ENCODE measurements around the gene EXOC2.
"Not testable (repeated sequence)": the region's sequence is repeated elsewhere in the genome, so short reads cannot be mapped to it uniquely, and the experiment has no call there.

Gene EXOC2

DNA sequence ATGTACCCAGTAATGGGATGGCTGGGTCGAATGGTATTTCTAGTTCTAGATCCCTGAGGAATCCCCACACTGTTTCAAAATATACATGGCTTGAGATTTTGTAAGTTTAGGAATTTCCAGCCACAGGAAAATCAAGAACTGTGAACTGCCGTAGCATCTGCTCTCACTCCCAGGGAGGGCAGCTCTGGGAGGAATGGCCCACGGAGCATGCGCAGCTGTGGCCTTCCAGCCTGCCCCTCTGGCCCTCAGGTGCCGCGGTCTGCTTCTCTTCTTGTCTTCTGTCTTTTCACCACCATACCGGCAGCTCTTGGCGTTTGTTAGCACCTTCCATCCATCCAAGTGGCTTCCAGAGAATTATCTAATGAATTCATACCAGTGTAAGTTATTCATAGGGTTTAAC is 19.9 kb upstream of the EXOC2 start:
- DNase-seq (ENCODE audit: low read depth, low spot score), result no peak
- no peak overlapping the region for H3K4me3 ChIP-seq (ENCODE audit: low read length)

DNA sequence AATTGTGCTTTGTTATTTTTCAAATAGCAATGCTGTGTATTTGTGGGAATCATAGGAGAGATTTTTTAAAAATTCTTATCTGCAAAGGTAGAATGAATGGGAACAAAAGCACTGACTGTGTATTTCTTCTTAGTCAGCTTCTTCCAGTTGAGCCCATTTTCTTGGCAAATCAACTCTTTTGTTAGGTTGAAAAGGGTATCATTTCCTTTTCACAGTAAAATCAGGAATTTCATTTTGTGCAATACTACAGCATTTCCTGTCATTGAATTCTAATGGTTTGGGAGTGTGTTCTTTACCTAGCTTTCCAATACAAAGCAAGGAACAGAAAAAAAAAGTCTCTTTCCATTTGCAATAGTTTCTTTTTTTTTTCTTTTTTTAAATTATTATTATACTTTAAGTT is 19.0 kb upstream of the EXOC2 start:
- DNase-seq (ENCODE audit: low read depth, low spot score), result no peak
- H3K4me3 ChIP-seq (ENCODE audit: low read length), result no peak overlapping the region

DNA sequence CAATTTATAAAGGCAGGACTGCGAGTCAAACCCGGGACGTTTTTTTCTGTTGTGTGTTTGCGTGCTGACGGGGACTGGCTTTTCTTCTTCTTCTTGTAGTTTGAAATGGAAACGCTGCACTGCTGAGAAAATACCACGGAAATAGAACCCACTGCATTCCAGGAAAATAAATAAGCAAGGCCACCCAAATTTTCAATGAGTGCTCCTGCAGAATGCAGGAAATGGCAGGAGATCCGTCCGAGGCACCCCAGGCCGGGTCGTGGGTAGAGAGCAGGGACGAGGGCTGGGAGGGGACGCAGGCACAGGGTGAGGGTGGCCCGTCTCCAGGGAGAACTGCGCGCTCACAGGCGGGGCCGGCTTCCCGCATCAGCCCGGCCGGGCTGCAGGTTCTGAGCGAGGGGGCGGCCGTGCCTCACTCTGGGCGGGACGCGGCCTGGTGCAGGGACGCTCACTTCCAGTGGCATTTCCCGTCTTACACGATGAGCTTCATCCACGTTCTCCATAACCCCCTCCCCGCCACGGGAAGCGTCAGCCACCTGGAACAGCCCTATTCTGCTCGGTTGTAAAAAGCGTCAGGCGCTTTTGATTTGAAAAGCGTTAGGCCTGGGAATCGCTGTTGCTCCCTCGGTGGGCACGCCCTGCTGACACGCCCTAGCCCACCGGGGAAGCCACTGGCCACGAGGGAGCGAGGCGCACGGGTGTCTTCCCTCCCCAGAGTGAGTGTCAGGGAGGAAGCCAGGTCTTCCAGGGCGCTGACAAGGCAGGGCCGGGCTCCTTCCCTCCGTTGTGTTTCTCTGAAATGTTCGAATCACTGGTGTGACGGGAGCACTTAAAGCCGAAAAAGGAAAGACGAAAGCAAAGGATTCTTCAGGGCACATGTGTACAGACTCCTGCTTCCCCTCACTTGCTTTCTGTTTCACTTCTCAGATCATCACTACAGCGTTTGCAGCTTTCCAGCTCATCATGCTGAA is 17.9 kb upstream of the EXOC2 start:
- DNase-seq (ENCODE audit: low read depth, low spot score), result no peak
- no peak overlapping the region for H3K4me3 ChIP-seq (ENCODE audit: low read length)

DNA sequence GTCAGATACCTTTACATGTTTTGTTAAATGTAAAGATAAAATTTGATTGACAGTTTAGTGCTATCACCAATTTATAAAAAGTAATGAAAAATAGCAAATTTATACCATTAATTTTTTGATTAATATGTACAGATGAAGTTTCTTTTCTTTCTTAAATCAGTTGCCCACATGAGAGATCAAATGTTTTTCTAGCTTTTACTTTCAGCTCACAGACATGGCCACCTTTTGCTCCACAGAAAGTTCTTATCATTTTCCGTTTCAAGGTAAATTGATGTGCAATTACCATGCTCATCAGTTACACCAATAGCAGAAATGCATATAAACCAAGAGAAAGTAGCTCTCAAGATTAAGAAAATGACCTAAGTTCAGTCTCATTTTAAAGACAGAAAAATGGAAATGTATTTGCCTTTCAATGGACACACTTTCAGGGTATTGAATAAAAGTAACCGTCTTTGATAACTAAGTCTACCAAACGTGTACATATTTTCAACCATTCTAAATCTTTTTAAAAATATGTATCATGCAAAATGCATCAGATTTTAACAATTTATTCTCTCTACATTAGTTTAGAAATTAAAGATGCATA is 16.6 kb upstream of the EXOC2 start:
- no peak for DNase-seq (ENCODE audit: low read depth, low spot score)

DNA sequence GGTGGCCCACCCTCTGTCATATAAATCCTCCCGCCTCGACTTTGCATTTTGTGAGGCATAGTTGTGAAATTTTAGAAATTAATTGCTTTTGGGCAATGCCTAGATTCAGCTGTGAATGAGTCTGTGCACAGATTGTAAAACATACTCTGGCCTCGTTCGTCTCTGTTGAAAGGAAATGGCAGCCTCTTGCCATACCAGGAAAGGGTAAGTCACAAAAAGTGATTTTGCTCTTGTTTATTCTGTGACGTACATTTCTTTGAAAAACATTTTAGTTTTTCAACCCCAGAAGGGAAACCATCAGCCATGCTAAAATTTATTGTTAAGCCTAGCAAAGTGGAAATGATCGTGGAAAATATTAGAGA is 15.3 kb upstream of the EXOC2 start:
- no peak overlapping the region for H3K4me3 ChIP-seq (ENCODE audit: low read length)
- no peak for DNase-seq (ENCODE audit: low read depth, low spot score)

More for the DNA sequence above, 16.6 kb upstream of the EXOC2 start:
- no peak overlapping the region for H3K4me3 ChIP-seq (ENCODE audit: low read length)

DNA sequence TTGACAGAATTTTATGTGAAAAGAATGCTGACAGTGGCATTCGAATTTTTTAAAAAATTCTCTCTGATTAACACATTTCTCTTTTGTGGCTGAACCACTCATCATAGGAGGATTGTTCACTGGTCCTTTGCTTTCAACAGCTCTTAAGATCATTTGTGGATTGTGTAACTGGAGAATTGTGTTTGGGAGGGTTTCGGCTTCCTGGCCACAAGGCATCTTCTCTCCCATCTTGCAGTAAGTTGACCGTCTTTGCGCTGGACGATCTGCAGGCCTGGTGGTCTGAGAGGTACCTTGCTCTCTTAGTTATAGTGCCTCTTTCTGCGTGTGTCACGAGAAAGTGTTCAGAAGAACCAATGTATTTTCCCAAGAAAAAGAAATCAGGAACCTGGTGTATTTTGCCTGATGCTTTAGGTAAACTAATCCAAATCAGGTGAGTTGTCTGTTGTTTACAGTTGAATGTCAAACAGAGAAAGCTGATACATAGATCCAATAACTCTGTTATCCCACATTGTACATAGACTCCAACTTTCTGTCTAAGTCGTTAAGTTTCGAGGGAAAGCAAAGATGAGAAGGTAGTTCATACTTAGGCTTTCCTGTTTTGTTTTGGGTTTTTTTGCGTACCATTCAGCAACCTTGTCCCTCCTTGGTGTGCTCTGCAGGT is 14.8 kb upstream of the EXOC2 start:
- H3K4me3 ChIP-seq (ENCODE audit: low read length), result no peak overlapping the region
- DNase-seq (ENCODE audit: low read depth, low spot score), result no peak

DNA sequence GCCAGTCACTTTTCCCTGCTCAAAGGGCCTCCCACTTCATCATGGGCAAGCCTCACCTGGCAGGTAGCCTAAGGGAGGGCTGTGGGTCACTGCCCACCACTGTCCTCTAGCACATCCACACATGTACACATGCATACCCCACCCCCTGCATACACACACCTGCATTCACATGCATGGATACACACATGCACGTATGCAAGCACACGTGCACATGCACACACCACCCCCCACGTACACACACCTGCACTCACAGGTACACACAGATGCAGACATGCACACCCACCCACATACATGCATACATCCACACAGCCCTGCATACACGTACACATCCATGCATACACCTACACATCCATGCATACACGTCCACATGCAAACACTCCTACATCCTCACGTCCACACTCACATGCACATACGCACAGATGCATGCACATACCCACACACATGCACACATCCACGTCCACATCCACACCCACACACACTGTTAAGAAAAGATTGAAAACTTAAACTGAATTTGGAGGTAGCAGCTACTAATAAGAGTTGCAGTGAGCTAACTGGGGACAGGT is 14.0 kb upstream of the EXOC2 start:
- no peak for DNase-seq (ENCODE audit: low read depth, low spot score)
- no peak overlapping the region for H3K4me3 ChIP-seq (ENCODE audit: low read length)

DNA sequence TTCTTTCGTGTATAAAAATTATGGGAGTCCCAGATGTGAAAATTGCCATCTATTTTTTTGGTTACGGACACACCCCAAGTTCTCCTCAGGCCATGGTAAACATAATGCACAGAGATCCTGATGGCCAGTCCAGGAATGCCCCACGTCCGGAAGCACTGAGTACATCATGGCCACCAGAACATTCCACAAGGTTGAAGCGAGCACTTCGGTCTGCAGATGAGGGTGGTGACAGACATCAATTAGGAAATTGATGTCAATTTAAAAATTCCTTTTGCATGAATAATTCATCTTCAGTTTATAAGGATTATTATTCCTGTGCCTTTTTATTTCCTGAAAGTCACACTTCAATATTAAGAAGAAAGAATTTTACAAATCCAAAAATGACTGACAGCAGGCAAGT is 13.2 kb upstream of the EXOC2 start:
- H3K4me3 ChIP-seq (ENCODE audit: low read length), result no peak overlapping the region
- no peak for DNase-seq (ENCODE audit: low read depth, low spot score)

DNA sequence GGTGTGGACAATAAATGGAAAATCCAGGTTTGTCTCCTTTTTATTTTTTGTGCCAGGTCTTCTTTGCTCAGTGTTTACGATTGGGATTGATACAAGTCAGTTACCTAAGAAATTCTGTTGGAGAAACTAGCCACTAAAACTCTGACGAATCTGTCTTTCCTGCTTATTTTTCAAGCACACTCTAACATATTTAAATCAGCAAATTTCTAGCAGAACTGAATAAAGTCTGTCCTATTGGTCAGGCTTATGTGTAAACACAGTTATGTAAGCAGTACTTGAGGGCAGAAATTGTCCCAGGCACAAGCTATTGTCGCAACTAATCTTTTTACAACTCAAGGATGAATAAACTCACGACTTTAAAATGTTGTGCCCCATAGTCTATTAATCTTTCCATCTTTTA is 12.1 kb upstream of the EXOC2 start:
- DNase-seq (ENCODE audit: low read depth, low spot score), result no peak
- H3K4me3 ChIP-seq (ENCODE audit: low read length), result no peak overlapping the region

DNA sequence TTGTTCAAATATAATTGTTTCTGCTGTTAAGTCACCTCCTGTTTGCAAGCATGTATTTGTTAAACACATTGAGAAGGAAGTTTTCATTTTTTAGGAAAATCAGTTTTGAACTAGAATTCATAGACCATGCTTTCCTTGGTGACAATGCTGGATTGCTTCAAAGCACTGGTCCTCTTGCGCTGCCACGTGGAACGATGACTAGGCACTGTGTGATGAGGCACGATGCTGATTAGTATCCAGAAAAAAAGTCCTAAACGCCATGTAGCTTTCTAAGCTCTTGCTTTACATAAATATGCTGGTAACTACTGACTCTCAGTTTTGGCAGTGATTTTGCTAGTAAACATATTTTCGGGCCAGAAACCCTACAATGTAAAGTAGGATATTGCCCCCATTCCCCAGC is 11.1 kb upstream of the EXOC2 start:
- no peak overlapping the region for H3K4me3 ChIP-seq (ENCODE audit: low read length)
- DNase-seq (ENCODE audit: low read depth, low spot score), result no peak

DNA sequence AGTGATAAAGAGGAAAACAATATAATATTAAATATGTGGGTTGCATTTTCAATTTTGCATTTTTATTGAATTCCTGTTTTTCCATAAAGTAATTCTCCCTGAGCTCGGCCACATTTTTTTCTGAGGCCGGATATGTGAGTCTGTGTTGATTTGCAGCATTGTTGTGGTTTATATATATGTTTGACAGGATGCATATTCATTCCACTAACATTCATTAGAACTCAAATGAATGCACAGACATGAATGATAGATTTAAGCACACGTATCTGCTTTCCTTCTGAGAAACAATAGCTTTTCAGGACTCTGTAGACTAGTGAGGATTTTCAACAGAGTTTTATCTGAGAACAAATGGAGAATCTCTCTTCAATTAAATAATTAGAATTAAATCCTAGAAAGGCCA is 10.6 kb upstream of the EXOC2 start:
- no peak for DNase-seq (ENCODE audit: low read depth, low spot score)
- no peak overlapping the region for H3K4me3 ChIP-seq (ENCODE audit: low read length)

DNA sequence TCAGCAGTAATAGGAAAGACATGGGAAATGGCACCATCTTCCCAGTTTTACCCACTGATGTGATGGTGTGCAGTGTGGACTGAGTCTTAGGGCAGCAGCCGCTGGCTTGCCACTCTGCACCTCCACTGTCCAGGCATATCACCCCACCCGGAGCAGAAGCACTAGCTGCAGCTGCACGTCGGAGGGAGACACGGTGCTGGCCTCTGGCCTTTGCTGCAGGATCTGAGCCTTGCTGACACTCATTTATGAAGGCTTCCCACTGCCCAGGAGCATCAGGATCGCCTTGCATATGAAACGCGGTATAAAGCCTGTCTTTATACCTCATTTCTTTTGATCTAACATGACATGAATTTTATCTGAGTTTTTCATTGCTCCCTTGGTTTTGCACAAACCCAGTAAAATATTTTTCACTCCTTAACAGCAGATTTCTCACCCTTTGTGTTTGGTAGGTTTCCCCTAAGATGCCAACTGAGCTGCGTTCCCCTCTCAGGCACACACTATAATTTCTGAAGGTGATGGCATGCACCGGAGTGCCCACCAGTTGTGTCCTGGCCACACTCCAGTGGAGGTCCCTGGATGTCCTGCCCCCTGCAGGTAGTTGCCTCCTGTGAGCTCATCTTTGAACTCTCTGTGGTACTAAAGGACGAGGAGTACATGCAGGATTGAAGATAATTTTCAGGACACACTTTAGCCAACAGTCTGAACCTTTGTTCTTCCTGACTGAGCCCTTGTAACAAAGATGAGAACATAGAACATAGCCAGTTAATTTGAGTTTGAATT is 9.0 kb upstream of the EXOC2 start:
- H3K4me3 ChIP-seq (ENCODE audit: low read length), result no peak overlapping the region
- DNase-seq (ENCODE audit: low read depth, low spot score), result no peak

DNA sequence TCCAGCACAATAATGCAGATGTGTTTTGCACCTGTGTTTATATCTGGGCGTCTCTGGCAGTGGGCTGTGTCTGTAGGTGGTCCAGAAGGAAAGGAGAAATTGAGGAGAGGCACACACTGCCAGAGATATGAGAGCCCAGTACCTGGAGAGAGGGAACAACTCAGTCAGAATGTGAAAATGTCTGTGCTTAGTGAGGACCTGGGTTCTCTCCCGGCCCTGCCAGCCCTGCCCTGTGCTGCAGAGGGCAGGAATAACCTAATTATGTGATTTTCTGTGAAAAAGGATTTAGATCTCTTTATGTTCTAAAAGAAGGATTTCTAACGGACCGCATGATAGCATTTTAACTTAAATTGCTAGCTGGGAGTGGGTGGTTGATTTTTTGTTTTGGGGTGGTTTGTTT is 8.3 kb upstream of the EXOC2 start:
- no peak overlapping the region for H3K4me3 ChIP-seq (ENCODE audit: low read length)
- no peak for DNase-seq (ENCODE audit: low read depth, low spot score)

DNA sequence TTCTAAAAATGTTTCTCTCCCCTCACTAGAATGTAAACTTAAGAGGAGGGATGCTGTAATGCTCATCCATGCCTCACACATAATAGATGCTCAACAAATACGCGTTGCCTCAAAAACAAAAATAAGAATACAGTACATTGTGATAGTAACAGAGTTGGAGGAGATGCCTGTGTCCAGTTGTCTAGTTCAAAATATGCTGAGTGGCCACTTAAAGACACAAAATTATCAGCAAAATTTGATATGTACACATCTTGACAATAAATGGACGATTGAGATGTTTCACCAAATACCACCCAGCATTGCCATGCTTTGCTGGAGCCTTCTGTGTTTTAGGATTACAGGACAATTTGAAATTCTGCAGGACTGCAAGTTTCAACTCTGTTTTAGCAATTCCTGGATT is 7.6 kb upstream of the EXOC2 start:
- DNase-seq (ENCODE audit: low read depth, low spot score), result no peak
- no peak overlapping the region for H3K4me3 ChIP-seq (ENCODE audit: low read length)

DNA sequence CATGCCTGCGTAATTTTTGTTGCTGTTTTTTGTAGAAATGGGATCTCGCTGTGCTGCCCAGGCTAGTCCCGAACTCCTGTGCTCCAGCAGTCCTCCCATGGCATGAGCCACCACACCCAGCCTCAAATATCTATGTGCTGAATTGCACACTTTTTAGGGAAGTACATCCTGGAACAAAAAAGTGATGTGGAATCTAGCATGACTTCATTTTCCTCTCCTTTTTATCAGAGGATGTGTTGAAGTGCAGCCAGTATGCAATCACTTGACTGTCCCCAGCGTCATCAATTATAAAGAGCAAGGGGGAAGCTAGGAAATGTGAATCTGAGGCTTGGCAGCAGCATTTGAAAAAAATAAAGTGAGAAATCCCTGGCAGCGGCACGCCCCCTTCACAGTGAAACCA is 6.4 kb upstream of the EXOC2 start:
- H3K4me3 ChIP-seq (ENCODE audit: low read length), result no peak overlapping the region
- DNase-seq (ENCODE audit: low read depth, low spot score), result no peak

DNA sequence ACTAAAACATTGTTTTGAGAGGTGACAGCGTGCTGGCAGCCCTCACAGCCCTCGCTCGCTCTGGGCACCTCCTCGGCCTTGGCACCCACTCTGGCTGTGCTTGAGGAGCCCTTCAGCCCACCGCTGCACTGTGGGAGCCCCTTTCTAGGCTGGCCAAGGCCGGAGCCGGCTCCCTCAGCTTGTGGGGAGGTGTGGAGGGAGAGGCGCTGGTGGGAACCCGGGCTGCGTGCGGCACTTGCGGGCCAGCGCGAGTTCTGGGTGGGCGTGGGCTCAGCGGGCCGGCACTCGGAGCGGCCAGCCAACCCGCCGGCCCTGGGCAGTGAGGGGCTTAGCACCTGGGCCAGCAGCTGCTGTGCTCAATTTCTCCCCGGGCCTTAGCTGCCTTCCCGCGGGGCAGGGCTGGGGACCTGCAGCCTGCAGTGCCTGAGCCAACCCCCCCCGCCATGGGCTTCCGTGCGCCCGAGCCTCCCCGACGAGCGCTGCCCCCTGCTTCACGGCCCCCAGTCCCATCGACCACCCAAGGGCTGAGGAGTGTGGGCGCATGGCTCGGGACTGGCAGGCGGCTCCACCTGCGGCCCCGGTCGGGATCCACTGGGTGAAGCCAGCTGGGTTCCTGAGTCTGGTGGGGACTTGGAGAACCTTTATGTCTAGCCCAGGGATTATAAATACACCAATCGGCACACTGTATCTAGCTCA is 1.6 kb upstream of the EXOC2 start:
- H3K4me3 ChIP-seq (ENCODE audit: low read length); DNase-seq (ENCODE audit: low read depth, low spot score): not testable (repeated sequence)

DNA sequence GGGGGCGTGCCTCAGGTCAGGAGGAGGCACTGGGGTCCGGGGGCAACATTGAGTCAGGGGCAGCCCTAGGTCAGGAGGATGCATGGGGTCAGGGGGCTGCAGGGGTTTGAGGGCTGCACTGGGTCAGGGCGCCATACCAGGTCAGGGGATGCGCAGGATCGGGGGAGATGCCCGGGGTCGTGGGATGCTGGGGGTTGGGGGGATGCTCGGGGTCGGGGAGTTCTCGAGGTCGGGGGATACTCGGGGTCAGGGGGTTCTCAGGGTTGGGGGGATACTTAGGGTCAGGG is 727 bp upstream of the EXOC2 start:
- H3K4me3 ChIP-seq (ENCODE audit: low read length), result peak overlapping the region; percentile 86
- DNase-seq (ENCODE audit: low read depth, low spot score), result no peak

DNA sequence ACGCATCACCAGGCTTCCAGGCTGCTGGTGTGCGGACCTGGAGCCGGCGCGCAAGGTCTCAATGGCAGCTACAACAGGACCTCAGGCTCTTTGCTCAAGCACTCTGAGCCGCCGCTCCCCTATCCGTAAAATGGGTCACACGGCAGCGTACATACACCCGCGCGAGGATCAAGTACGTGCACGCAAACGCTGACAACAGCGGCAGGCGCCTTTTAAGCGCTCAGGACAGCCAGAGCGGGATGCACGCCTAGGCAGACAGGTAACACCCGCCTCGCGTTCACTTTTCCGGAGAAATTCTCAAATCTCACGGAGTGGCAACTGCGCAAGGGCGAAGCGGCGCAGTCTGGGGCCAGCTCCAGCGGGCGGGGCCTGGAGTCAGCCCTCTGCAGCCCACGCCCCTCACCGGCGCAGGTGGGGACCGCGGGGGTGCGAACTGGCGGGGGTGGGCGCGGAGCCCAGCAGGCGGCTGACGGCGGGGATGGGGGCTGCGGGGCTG is 535 bp downstream of the EXOC2 start:
- peak overlapping the region; percentile 86 for H3K4me3 ChIP-seq (ENCODE audit: low read length)
- peak; percentile 62 for DNase-seq (ENCODE audit: low read depth, low spot score)

DNA sequence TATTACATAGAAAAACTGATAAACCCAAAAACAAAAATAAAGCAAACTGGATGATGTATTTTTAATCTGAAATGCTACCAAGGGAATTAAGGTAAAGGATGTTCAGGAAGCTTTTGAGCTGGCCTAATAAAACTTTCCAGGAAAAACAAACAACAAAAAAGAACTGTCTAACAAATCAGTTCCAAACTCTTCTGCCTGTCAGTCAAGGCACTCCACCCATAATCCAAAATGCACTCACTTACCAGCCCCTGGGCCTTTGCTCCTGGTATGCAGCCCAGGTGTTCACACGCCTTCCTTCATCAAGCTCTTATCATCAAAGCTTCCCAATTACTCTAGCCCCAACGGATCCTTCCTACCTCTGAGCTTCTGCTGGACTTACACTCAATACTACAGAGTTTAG is 3.7 kb downstream of the EXOC2 start:
- DNase-seq (ENCODE audit: low read depth, low spot score), result no peak
- no peak overlapping the region for H3K4me3 ChIP-seq (ENCODE audit: low read length)

All from Jurkat, Clone E6-1 (cell line).